ENCODE results near the gene PDLIM4. TPM values are rescaled to one million over a fixed set of nuclear protein-coding genes. Genes with fewer than 3 reads are reported as not detected.

Gene PDLIM4
- total RNA-seq, 4 donors from 2014 or later = 16.5 to 79.2 (median 47.7) TPM

DNA sequence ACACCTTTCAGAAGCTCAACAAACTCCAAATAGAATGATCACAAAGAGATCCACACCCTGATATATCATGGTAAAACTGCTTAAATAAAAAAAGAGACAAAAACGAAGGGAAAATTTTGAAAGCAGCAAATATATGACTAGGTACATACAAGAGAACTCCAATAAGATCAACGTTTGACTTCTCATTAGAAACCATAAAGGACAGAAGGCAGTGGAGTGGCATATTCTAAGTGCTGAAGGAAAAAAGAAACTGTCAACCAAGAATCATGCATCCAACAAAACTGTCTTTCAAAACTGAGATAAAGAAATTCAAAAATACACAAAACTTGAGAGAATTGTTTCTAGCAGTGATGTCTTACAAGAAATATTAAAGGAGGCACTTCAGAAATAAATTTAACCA, 47.9 kb downstream of the PDLIM4 start:
- Histone ChIP-seq H3K27ac (no peak overlapping the region), H3K4me3 (no peak overlapping the region), H3K9me3 (no peaks in the 10 kb centered on the region), H3K36me3 (no peaks in the 10 kb centered on the region), H3K4me1 (peaks cover 0 to 3% (median 0%) of the 10 kb centered on the region in 3 donors), H3K27me3 (no peaks in the 10 kb centered on the region)
- WGBS, 2 donors = 83 to 85% methylated on average over 2 of the region's 2 CpGs
- intact Hi-C loops (cut with DNase I) = no loop called here
- TF ChIP-seq, protein P1, sequence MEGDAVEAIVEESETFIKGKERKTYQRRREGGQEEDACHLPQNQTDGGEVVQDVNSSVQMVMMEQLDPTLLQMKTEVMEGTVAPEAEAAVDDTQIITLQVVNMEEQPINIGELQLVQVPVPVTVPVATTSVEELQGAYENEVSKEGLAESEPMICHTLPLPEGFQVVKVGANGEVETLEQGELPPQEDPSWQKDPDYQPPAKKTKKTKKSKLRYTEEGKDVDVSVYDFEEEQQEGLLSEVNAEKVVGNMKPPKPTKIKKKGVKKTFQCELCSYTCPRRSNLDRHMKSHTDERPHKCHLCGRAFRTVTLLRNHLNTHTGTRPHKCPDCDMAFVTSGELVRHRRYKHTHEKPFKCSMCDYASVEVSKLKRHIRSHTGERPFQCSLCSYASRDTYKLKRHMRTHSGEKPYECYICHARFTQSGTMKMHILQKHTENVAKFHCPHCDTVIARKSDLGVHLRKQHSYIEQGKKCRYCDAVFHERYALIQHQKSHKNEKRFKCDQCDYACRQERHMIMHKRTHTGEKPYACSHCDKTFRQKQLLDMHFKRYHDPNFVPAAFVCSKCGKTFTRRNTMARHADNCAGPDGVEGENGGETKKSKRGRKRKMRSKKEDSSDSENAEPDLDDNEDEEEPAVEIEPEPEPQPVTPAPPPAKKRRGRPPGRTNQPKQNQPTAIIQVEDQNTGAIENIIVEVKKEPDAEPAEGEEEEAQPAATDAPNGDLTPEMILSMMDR (IDR thresholded peaks at IDR 0.05) = no peak
- no peak for TF ChIP-seq POLR2A (IDR thresholded peaks at IDR 0.05)
- DNase-seq = no peak

DNA sequence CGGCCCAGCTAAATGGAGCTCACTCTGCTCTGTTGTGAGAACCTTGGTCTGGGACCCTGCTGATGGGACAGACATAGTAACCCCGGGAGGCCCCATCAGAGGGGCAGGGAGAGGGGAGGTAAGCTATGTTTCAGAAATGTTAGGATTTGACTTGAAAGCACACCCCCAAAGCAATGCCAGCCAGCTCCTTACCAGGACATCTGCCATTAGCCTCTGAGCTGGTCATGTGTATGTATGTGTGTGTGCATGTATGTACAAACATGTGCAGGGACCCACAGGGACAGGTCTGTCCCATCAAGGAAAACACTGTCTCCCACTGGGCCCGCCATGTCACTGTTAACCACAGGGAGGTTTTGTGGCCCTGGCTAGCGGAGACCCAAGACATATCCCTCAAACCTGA, 51.2 kb downstream of the PDLIM4 start:
- Histone ChIP-seq H3K27ac (no peak overlapping the region), H3K4me3 (no peak overlapping the region), H3K4me1 (peaks cover 0 to 5% (median 0%) of the 10 kb centered on the region in 3 donors), H3K27me3 (no peaks in the 10 kb centered on the region), H3K36me3 (no peaks in the 10 kb centered on the region), H3K9me3 (no peaks in the 10 kb centered on the region)
- intact Hi-C loops (cut with DNase I) = no loop called here
- no peak for DNase-seq
- no peak for TF ChIP-seq POLR2A (IDR thresholded peaks at IDR 0.05)
- TF ChIP-seq, protein P1 (IDR thresholded peaks at IDR 0.05) = no peak
- WGBS, 2 donors = 100% methylated on average over 1 of the region's 4 CpGs; no CpG with 5 or more reads in 1 of the 2 donors

DNA sequence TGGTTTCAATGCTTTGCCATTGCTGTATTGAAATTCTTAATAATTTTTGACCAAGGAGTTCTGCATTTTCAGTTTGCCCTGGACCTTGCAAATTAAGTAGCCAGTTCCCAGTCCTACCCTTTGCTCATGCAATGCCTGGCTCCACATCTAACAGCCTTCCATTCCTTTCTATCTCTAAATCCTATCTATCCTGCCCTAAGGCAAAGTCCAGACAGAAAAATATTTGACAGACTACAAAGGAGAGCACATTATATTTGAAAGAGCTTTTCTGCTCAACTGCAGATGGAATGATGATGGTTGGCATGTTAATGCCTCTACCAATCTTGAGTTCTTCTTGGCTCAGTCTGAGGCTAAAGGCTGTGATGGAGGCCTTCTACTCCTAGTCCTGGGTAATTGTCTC, 52.2 kb downstream of the PDLIM4 start:
- H3K9me3 ChIP-seq = no peaks in the 10 kb centered on the region
- H3K27me3 ChIP-seq = no peaks in the 10 kb centered on the region
- TF ChIP-seq, protein P1 (IDR thresholded peaks at IDR 0.05) = no peak
- no peak for TF ChIP-seq POLR2A (IDR thresholded peaks at IDR 0.05)
- no peak for DNase-seq
- peaks cover 0 to 5% (median 0%) of the 10 kb centered on the region in 3 donors for H3K4me1 ChIP-seq
- intact Hi-C loops (cut with DNase I) = no loop called here
- no peak overlapping the region for H3K27ac ChIP-seq
- no peak overlapping the region for H3K4me3 ChIP-seq
- H3K36me3 ChIP-seq = no peaks in the 10 kb centered on the region

DNA sequence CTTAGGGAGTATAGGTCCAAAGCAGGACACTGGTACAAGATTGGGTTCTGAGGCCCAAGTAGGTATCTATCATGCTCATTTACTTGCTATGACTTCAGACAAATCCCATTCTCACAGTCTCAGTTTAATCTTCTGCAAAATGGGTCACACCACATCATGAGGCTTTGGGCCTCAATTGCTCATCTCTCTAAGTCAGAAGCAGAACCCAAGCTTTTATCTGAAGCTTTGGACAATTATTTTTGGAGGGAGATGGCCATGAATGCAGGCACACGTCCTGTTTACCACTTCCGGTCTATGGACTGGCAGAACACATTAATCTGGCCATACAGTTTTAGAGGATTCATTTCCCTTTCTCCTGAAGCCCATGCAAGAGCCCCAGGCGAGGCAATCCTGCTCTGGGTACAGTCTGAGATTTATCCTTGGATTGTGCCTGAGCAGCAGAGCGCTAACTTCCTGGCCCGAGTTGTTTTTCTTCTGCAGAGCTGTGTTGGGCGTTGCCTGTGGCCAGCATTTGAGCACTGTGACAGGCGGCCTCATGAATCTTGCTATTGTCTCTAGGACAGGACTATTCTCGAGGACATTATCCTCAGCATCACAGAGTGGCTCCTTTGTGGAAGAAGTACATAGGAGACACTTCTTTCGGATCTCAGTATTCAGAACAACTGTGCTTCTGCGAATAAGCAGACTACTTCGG, 52.8 kb downstream of the PDLIM4 start:
- H3K27me3 ChIP-seq = no peaks in the 10 kb centered on the region
- no peak for DNase-seq
- WGBS, 2 donors = 61 to 65% methylated on average over 7 to 11 of the region's 11 CpGs
- no peaks in the 10 kb centered on the region for H3K9me3 ChIP-seq
- no peak overlapping the region for H3K27ac ChIP-seq
- intact Hi-C loops (cut with DNase I) = no loop called here
- TF ChIP-seq, protein P1 (IDR thresholded peaks at IDR 0.05) = no peak
- no peak for TF ChIP-seq POLR2A (IDR thresholded peaks at IDR 0.05)
- no peaks in the 10 kb centered on the region for H3K36me3 ChIP-seq
- no peak overlapping the region for H3K4me3 ChIP-seq
- peaks cover 0 to 5% (median 0%) of the 10 kb centered on the region in 3 donors for H3K4me1 ChIP-seq

DNA sequence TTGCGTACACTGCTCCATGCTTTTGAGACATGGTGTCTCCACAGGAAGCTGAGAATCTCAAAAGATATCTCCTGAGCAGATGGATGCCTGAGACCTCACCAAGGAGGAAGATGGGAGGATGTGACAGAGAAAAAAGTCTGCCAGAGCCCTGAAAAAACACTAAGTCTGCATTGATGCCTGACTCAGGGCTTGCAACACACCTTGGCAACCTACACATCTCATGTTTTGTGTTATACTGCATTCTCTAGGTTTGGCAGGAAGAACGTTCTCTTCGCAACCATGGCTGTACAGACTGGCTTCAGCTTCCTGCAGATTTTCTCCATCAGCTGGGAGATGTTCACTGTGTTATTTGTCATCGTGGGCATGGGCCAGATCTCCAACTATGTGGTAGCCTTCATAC, 55.9 kb downstream of the PDLIM4 start:
- 53 to 75% methylated on average over 3 to 4 of the region's 4 CpGs for WGBS, 2 donors
- TF ChIP-seq POLR2A (IDR thresholded peaks at IDR 0.05) = no peak
- TF ChIP-seq, protein P1 (IDR thresholded peaks at IDR 0.05) = no peak
- H3K27ac ChIP-seq = no peak overlapping the region

More for the DNA sequence above, 55.9 kb downstream of the PDLIM4 start:
- Histone ChIP-seq H3K27me3 (no peaks in the 10 kb centered on the region), H3K36me3 (no peaks in the 10 kb centered on the region), H3K4me3 (no peak overlapping the region), H3K9me3 (no peaks in the 10 kb centered on the region), H3K4me1 (peaks cover 0 to 5% (median 0%) of the 10 kb centered on the region in 3 donors)
- no peak for DNase-seq
- intact Hi-C loops (cut with DNase I) = no loop called here
